ENCODE data around the gene ARHGEF28. TPM values are rescaled to one million over a fixed set of nuclear protein-coding genes. Genes with fewer than 3 reads are reported as not detected.

The ARHGEF28 gene
- total RNA-seq, 4 donors from 2014 or later = 13.3 to 19.0 (median 16.9) TPM

DNA sequence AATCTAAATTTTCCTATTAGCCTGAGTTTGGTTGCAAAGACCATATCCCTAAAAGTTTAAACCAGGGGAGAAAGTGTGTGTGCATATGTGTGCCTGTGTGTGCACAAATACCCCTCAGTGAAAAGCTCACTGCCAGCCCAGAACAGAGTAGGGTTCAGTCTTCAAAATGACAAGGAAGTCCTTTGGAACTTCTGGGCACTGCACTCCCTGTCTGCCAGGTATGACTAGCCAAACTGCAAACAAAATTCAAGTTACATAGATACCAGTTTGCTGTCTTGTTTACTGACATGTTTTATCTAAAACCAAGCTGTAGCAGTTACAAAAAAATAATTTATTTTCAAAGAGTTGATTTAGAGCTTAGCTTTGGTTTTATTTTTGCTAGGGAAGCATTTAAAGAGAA, 100.1 kb downstream of the ARHGEF28 start:
- DNase-seq = no peak
- H3K9me3 ChIP-seq = no peaks in the 10 kb centered on the region
- no peaks in the 10 kb centered on the region for H3K4me1 ChIP-seq
- no peaks in the 10 kb centered on the region for H3K27me3 ChIP-seq
- no peak overlapping the region for H3K4me3 ChIP-seq
- no peaks in the 10 kb centered on the region for H3K36me3 ChIP-seq
- H3K27ac ChIP-seq = no peak overlapping the region
- TF ChIP-seq POLR2A (IDR thresholded peaks at IDR 0.05) = no peak
- TF ChIP-seq, protein P1, sequence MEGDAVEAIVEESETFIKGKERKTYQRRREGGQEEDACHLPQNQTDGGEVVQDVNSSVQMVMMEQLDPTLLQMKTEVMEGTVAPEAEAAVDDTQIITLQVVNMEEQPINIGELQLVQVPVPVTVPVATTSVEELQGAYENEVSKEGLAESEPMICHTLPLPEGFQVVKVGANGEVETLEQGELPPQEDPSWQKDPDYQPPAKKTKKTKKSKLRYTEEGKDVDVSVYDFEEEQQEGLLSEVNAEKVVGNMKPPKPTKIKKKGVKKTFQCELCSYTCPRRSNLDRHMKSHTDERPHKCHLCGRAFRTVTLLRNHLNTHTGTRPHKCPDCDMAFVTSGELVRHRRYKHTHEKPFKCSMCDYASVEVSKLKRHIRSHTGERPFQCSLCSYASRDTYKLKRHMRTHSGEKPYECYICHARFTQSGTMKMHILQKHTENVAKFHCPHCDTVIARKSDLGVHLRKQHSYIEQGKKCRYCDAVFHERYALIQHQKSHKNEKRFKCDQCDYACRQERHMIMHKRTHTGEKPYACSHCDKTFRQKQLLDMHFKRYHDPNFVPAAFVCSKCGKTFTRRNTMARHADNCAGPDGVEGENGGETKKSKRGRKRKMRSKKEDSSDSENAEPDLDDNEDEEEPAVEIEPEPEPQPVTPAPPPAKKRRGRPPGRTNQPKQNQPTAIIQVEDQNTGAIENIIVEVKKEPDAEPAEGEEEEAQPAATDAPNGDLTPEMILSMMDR (IDR thresholded peaks at IDR 0.05) = no peak

- no peak for DNase-seq
- Histone ChIP-seq H3K9me3 (no peaks in the 10 kb centered on the region), H3K36me3 (no peaks in the 10 kb centered on the region), H3K27me3 (no peaks in the 10 kb centered on the region), H3K27ac (no peak overlapping the region), H3K4me3 (no peak overlapping the region), H3K4me1 (no peaks in the 10 kb centered on the region)
- TF ChIP-seq, protein P1 (IDR thresholded peaks at IDR 0.05) = no peak
- no peak for TF ChIP-seq POLR2A (IDR thresholded peaks at IDR 0.05)
Observed at GRCh38 chr5:73726606-73727231, 100.7 kb downstream of the ARHGEF28 start.

DNA sequence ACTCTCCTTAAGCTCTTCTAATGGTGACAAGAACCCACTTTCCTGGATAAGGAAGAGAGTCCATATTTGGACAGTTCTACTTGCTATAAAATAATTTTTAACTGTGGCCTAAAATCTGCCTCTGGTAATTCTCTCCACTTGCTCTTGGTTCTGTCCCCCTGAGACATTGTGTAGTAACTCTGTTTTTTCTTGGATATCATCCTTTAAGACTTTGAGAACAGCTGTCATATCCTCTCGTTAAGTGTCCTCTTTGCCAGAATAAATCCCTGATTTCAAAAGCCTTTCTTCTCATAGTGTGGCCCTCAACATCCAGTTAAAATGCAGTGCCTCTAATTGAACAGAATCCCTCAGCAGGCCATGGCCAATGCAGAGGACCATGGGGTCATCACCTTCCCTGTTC, 101.5 kb downstream of the ARHGEF28 start:
- DNase-seq = no peak
- Histone ChIP-seq H3K27ac (no peak overlapping the region), H3K4me1 (no peaks in the 10 kb centered on the region), H3K36me3 (no peaks in the 10 kb centered on the region), H3K27me3 (no peaks in the 10 kb centered on the region), H3K4me3 (no peak overlapping the region), H3K9me3 (no peaks in the 10 kb centered on the region)
- TF ChIP-seq, protein P1 (IDR thresholded peaks at IDR 0.05) = no peak
- TF ChIP-seq POLR2A (IDR thresholded peaks at IDR 0.05) = no peak

DNA sequence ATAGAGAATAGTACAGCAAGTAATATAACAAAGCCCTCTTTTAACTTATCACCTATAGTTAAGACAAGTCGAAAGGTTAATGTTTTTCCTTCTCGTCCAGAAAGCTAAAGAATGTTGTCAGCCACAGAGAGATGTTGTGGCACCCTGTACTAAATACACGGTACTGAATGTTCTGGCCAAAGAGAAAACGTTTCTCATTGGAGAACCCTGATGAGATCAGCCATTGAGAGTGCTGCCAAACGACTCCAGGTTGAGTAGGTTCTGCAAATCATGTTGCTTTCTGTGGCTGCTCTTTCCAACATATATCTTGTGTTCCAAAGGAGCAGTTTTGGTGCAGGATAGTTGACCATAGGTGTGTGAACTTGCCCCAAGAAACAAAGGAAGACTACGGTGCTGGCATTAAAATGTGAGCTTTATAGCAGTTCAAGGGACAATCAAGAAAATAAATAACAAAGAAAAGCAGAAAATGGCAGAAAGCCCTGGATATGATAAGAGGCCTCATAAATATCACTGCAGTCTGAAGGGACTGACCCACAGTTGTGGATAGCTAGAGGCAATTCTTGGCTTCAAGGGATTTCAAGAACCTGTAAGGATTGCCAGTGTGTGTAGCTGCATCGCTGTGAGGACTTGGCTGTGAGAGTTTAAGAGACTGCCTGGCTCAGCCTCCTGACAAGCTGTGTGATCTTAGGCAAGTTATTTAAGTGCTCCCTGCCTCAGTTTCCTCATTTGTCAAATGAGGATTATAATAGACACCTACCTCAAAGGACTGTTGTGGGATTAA, 102.7 kb downstream of the ARHGEF28 start:
- Histone ChIP-seq H3K27ac (no peak overlapping the region), H3K27me3 (no peaks in the 10 kb centered on the region), H3K36me3 (no peaks in the 10 kb centered on the region), H3K9me3 (no peaks in the 10 kb centered on the region), H3K4me1 (no peaks in the 10 kb centered on the region), H3K4me3 (no peak overlapping the region)
- no peak for DNase-seq
- TF ChIP-seq, protein P1 (IDR thresholded peaks at IDR 0.05) = no peak
- no peak for TF ChIP-seq POLR2A (IDR thresholded peaks at IDR 0.05)

- DNase-seq = no peak
- H3K4me1 ChIP-seq = no peaks in the 10 kb centered on the region
- no peak overlapping the region for H3K4me3 ChIP-seq
- H3K27ac ChIP-seq = no peak overlapping the region
- H3K9me3 ChIP-seq = no peaks in the 10 kb centered on the region
- no peaks in the 10 kb centered on the region for H3K27me3 ChIP-seq
- no peaks in the 10 kb centered on the region for H3K36me3 ChIP-seq
- TF ChIP-seq, protein P1 (IDR thresholded peaks at IDR 0.05) = no peak
- TF ChIP-seq POLR2A (IDR thresholded peaks at IDR 0.05) = no peak
Observed at GRCh38 chr5:73729329-73729728, 103.3 kb downstream of the ARHGEF28 start.
